A673 (cell line): ENCODE measurements around the gene ELFN2. TPM values are rescaled to one million over a fixed set of nuclear protein-coding genes. Genes with fewer than 3 reads are reported as not detected.

Experiments
- BruUV-seq: library from RNA; stranded (reverse); fragments of 400-500 nt; replicated peaks from 2 replicates; lab custom pipeline; 2021; lab: Mats Ljungman, UMichigan
- CTCF ChIA-PET: fragments of 300-600 bp; sonication (Branson Sonifier 250); formaldehyde crosslinking; loops from one replicate; lab custom pipeline; 2022; ENCODE audit warnings: antibody characterized with exemption; lab: Charles Lee
- POLR2A ChIA-PET: fragments of 300-600 bp; sonication (Branson Sonifier 250); formaldehyde crosslinking; loops from one replicate; lab custom pipeline; 2022; ENCODE audit warnings: antibody characterized with exemption; ENCODE audit not compliant: low non-redundant PET; lab: Charles Lee
- DNase-seq: peaks from one replicate; pipeline ENCODE4 v3.0.0-alpha.2; 2015; ENCODE audit warnings: low spot score
- H3K27ac ChIP-seq: fragments of 200-600 bp; sonication (generic); 2 replicates; pipeline ENCODE4 v1.5.1; 2016; ENCODE audit warnings: mixed run types, low read depth, mild to moderate bottlenecking, mixed read lengths, antibody characterized with exemption, low read length; ENCODE audit not compliant: poor library complexity, severe bottlenecking
- H3K27me3 ChIP-seq: fragments of 200-600 bp; sonication (generic); replicated peaks from 2 replicates; pipeline ENCODE4 v1.6.1; 2017; ENCODE audit warnings: mixed run types, low read depth, mild to moderate bottlenecking, mixed read lengths, antibody characterized with exemption, low read length; ENCODE audit not compliant: insufficient read depth, poor library complexity
- H3K36me3 ChIP-seq: fragments of 200-600 bp; sonication (generic); 2 replicates; pipeline ENCODE4 v1.6.1; 2016; ENCODE audit warnings: mixed run types, mild to moderate bottlenecking, mixed read lengths, antibody characterized with exemption, low read length; ENCODE audit not compliant: insufficient read depth, poor library complexity, severe bottlenecking
- H3K4me1 ChIP-seq: fragments of 200-600 bp; sonication (generic); 2 replicates; pipeline ENCODE4 v1.6.1; 2017; ENCODE audit warnings: mixed run types, mild to moderate bottlenecking, mixed read lengths, antibody characterized with exemption, low read length; ENCODE audit not compliant: insufficient read depth, poor library complexity, severe bottlenecking
- H3K4me3 ChIP-seq: fragments of 200-600 bp; sonication (generic); 2 replicates; pipeline ENCODE4 v1.5.1; 2016; ENCODE audit warnings: low read depth, mixed run types, mild to moderate bottlenecking, mixed read lengths, low read length; ENCODE audit not compliant: poor library complexity, severe bottlenecking
- H3K9me3 ChIP-seq: fragments of 200-600 bp; sonication (generic); 2 replicates; pipeline ENCODE4 v1.6.1; 2016; ENCODE audit warnings: mixed run types, low read depth, mild to moderate bottlenecking, mixed read lengths, antibody characterized with exemption, low read length; ENCODE audit not compliant: poor library complexity, severe bottlenecking
- EZH2 ChIP-seq: fragments of 200-600 bp; sonication (generic); IDR thresholded peaks from 2 replicates; pipeline ENCODE4 v1.6.1; 2017; ENCODE audit warnings: borderline replicate concordance, low read depth, mild to moderate bottlenecking, mixed read lengths, antibody characterized with exemption, low read length; ENCODE audit not compliant: poor library complexity, severe bottlenecking
- intact Hi-C: fragments of 100-400 bp; cut with micrococcal nuclease; formaldehyde crosslinking; loops from one replicate; pipeline ENCODE4 v1.10.0; 2022; ENCODE audit not compliant: unreplicated experiment
- total RNA-seq: library from RNA; stranded (reverse); gene quantifications from 2 replicates; pipeline ENCODE4 v1.2.3, GENCODE V29; 2021
- TF ChIP-seq, protein P1 (sequence below): fragments of 300-800, 200-600 bp; sonication (generic); conservative IDR thresholded peaks from 2 replicates; pipeline ENCODE4 v1.5.1; 2017; ENCODE audit warnings: low read depth, mild to moderate bottlenecking, antibody characterized with exemption, low read length, moderate library complexity, mixed read lengths

ELFN2 gene
- total RNA-seq, 1 experiment from 2014 or later: not detected

DNA sequence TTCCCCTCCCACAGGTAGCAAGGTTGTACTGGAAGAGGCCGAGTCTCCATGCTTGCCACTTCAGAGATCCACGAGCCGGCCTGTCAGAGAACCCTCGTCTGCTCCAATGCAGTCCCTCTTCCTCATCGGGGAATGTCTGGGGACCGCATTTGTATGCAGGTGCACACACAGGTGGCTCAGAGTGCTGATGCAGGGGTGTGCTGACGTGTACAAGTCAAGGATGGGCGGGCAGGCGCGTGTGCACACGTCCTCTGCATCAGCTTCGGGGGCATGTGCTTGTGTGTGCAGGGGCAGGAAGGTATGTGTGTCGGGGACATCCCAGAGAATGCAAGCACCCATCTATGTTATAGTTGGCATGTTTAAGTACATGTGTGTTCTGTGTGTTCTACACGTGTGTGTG, 49.4 kb downstream of the ELFN2 start:
- Histone ChIP-seq H3K9me3 (no peaks in the 10 kb centered on the region), H3K27me3 (no peaks in the 10 kb centered on the region), H3K27ac (no peak overlapping the region), H3K36me3 (no peaks in the 10 kb centered on the region), H3K4me3 (no peak overlapping the region), H3K4me1 (no peaks in the 10 kb centered on the region)
- DNase-seq: no peak
- CTCF ChIA-PET: no interaction called here
- TF ChIP-seq, protein P1, sequence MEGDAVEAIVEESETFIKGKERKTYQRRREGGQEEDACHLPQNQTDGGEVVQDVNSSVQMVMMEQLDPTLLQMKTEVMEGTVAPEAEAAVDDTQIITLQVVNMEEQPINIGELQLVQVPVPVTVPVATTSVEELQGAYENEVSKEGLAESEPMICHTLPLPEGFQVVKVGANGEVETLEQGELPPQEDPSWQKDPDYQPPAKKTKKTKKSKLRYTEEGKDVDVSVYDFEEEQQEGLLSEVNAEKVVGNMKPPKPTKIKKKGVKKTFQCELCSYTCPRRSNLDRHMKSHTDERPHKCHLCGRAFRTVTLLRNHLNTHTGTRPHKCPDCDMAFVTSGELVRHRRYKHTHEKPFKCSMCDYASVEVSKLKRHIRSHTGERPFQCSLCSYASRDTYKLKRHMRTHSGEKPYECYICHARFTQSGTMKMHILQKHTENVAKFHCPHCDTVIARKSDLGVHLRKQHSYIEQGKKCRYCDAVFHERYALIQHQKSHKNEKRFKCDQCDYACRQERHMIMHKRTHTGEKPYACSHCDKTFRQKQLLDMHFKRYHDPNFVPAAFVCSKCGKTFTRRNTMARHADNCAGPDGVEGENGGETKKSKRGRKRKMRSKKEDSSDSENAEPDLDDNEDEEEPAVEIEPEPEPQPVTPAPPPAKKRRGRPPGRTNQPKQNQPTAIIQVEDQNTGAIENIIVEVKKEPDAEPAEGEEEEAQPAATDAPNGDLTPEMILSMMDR: no peak
- TF ChIP-seq EZH2: no peak
- intact Hi-C loops: no loop called here
- no TSS peak for BruUV-seq
- POLR2A ChIA-PET: no interaction called here

DNA sequence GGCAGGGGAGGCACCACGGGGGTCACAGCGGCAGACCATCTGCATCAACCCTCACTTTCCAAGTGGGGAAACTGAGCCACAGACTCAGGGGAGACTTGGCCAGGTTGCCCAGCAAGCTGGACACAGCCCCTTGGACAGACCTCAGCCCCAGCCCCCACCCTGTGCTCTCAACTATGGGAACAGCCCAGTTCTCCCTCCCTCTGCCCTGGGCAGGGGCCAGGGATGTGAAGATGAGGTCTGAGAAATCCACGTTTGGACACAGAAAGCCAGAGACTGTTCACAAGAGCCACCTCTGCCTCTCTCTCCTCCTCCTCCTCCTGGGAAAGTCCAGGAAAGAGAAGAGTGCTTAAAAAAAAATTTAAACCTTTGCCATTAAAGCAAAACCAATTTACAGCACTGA, 50.1 kb downstream of the ELFN2 start:
- H3K4me1 ChIP-seq: no peaks in the 10 kb centered on the region
- no peaks in the 10 kb centered on the region for H3K36me3 ChIP-seq
- H3K9me3 ChIP-seq: no peaks in the 10 kb centered on the region
- ChIA-PET CTCF (no interaction called here), POLR2A (no interaction called here)
- H3K27me3 ChIP-seq: no peaks in the 10 kb centered on the region
- H3K4me3 ChIP-seq: no peak overlapping the region
- BruUV-seq: no TSS peak
- intact Hi-C loops: no loop called here
- no peak for TF ChIP-seq EZH2
- TF ChIP-seq, protein P1: no peak
- no peak overlapping the region for H3K27ac ChIP-seq
- no peak for DNase-seq

DNA sequence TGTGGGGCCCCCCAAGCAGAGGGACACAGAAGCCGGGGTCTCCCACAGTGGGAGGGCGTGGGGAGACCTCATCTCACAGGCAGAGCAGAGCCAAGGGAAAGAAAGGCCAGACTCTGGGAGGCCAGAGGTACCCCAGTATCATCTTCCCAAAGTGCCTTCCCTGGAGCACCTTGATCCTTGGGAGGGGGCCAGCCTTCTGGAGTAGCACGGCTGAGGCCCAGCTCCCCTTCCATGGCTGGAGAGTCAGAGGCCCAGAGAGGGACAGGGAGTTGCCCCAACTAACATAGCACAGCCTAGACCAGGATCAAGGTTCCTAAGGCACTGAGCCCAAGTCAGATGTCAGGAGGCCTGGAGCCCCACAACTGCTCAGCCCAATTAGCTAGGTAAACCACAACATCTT, 50.6 kb downstream of the ELFN2 start:
- Histone ChIP-seq H3K9me3 (no peaks in the 10 kb centered on the region), H3K27me3 (no peaks in the 10 kb centered on the region), H3K27ac (no peak overlapping the region), H3K36me3 (no peaks in the 10 kb centered on the region), H3K4me1 (no peaks in the 10 kb centered on the region), H3K4me3 (no peak overlapping the region)
- no peak for TF ChIP-seq EZH2
- TF ChIP-seq, protein P1: no peak
- ChIA-PET CTCF (no interaction called here), POLR2A (no interaction called here)
- intact Hi-C loops: no loop called here
- no TSS peak for BruUV-seq
- no peak for DNase-seq
